Activated B cell treated with CpG ODN at 0.5 μM for 24 hours (primary cell): ENCODE results near the gene COPS9. TPM values are rescaled to one million over a fixed set of nuclear protein-coding genes. Genes with fewer than 3 reads are reported as not detected.

Experiments used
- ATAC-seq: fragments of 200-7000 bp; cut with Tn5 transposase; one replicate; pipeline ENCODE4 v1.10.0; 2021; ENCODE audit warnings: low read depth, mild to moderate bottlenecking, moderate library complexity
- CTCF ChIA-PET: fragments of 350-600 bp; sonication (Branson Sonifier 250); formaldehyde crosslinking; loops from one replicate; lab custom pipeline; 2021; ENCODE audit warnings: antibody characterized with exemption; lab: Charles Lee
- POLR2A ChIA-PET: fragments of 350-600 bp; sonication (Branson Sonifier 250); formaldehyde crosslinking; loops from one replicate; lab custom pipeline; 2021; ENCODE audit warnings: antibody characterized with exemption; lab: Charles Lee
- DNase-seq: peaks from one replicate; pipeline ENCODE4 v3.0.0; 2022
- H3K27ac Mint-ChIP-seq: one replicate; pipeline ENCODE4 v1.8.0; 2020; ENCODE audit warnings: mixed read lengths
- H3K27me3 Mint-ChIP-seq: one replicate; pipeline ENCODE4 v1.8.0; 2021; ENCODE audit warnings: mixed read lengths
- H3K36me3 Mint-ChIP-seq: one replicate; pipeline ENCODE4 v1.8.0; 2021; ENCODE audit warnings: low read depth, mixed read lengths
- H3K4me1 Mint-ChIP-seq: one replicate; pipeline ENCODE4 v1.8.0; 2021; ENCODE audit warnings: mixed read lengths
- H3K4me3 Mint-ChIP-seq: one replicate; pipeline ENCODE4 v1.8.0; 2020; ENCODE audit warnings: mild to moderate bottlenecking, mixed read lengths
- H3K9me3 Mint-ChIP-seq: one replicate; pipeline ENCODE4 v1.8.0; 2020; ENCODE audit warnings: mixed read lengths
- CTCF ChIP-seq: fragments of 200-600 bp; IDR thresholded peaks from one replicate; pipeline ENCODE4 v1.8.0; 2022; ENCODE audit warnings: antibody characterized with exemption, mild to moderate bottlenecking
- intact Hi-C: fragments of 100-400 bp; cut with micrococcal nuclease; formaldehyde crosslinking; loops from one replicate; pipeline ENCODE4 v1.15.1; 2024
- total RNA-seq: library from RNA; stranded (reverse); gene quantifications from 2 replicates; pipeline ENCODE4 v1.2.3, GENCODE V29; 2022

COPS9 gene
- total RNA-seq, 1 donor from 2014 or later, result 78.6 TPM

GRCh38 chr2:240162939-240163714, 27.0 kb upstream of the COPS9 start:
- intact Hi-C loops, result no loop called here
- POLR2A ChIA-PET, result no interaction called here
- Mint-ChIP-seq H3K27me3 (no peaks in the 10 kb centered on the region), H3K36me3 (no peaks in the 10 kb centered on the region), H3K9me3 (no peaks in the 10 kb centered on the region), H3K27ac (no peak overlapping the region), H3K4me1 (no peaks in the 10 kb centered on the region), H3K4me3 (no peak overlapping the region)
- no peak for DNase-seq
- no peak for ATAC-seq
- TF ChIP-seq CTCF, result no peak
- CTCF ChIA-PET, result no interaction called here

- no peak for TF ChIP-seq CTCF
- no peak overlapping the region for H3K4me3 Mint-ChIP-seq
- no peak for DNase-seq
- ChIA-PET CTCF (no interaction called here), POLR2A (no interaction called here)
- no peak for ATAC-seq
- H3K4me1 Mint-ChIP-seq, result no peaks in the 10 kb centered on the region
- H3K36me3 Mint-ChIP-seq, result no peaks in the 10 kb centered on the region
- no peaks in the 10 kb centered on the region for H3K9me3 Mint-ChIP-seq
- intact Hi-C loops, result no loop called here
- H3K27me3 Mint-ChIP-seq, result no peaks in the 10 kb centered on the region
- no peak overlapping the region for H3K27ac Mint-ChIP-seq
Measured at GRCh38 chr2:240162531-240162930, 26.4 kb upstream of the COPS9 start.

- H3K27me3 Mint-ChIP-seq, result no peaks in the 10 kb centered on the region
- ATAC-seq (no peak), DNase-seq (no peak)
- POLR2A ChIA-PET, result no interaction called here
- no peaks in the 10 kb centered on the region for H3K36me3 Mint-ChIP-seq
- no peak for TF ChIP-seq CTCF
- no peak overlapping the region for H3K4me3 Mint-ChIP-seq
- no peaks in the 10 kb centered on the region for H3K9me3 Mint-ChIP-seq
- no peak overlapping the region for H3K27ac Mint-ChIP-seq
- CTCF ChIA-PET, result no interaction called here
- H3K4me1 Mint-ChIP-seq, result no peaks in the 10 kb centered on the region
- intact Hi-C loops, result no loop called here
Measured at GRCh38 chr2:240162032-240162431, 25.9 kb upstream of the COPS9 start.

GRCh38 chr2:240161087-240161750, 25.1 kb upstream of the COPS9 start:
- no peak for ATAC-seq
- Mint-ChIP-seq H3K4me3 (no peak overlapping the region), H3K27me3 (no peaks in the 10 kb centered on the region), H3K9me3 (no peaks in the 10 kb centered on the region), H3K27ac (no peak overlapping the region), H3K36me3 (no peaks in the 10 kb centered on the region), H3K4me1 (no peaks in the 10 kb centered on the region)
- POLR2A ChIA-PET, result no interaction called here
- CTCF ChIA-PET, result no interaction called here
- no peak for DNase-seq
- no peak for TF ChIP-seq CTCF
- intact Hi-C loops, result no loop called here

GRCh38 chr2:240160291-240161086, 24.4 kb upstream of the COPS9 start:
- DNase-seq, result no peak
- no peak for TF ChIP-seq CTCF
- ChIA-PET POLR2A (no interaction called here), CTCF (no interaction called here)
- H3K9me3 Mint-ChIP-seq, result no peaks in the 10 kb centered on the region
- H3K4me1 Mint-ChIP-seq, result no peaks in the 10 kb centered on the region
- no peaks in the 10 kb centered on the region for H3K27me3 Mint-ChIP-seq
- intact Hi-C loops, result no loop called here
- no peaks in the 10 kb centered on the region for H3K36me3 Mint-ChIP-seq
- no peak overlapping the region for H3K27ac Mint-ChIP-seq
- H3K4me3 Mint-ChIP-seq, result no peak overlapping the region
- ATAC-seq, result no peak
